GM19023 (cell line): Measurements from ENCODE around the gene OR10T2.
"Not testable (repeated sequence)": the region's sequence is repeated elsewhere in the genome, so short reads cannot be mapped to it uniquely, and the experiment has no call there.

ENCODE experiments used
- ATAC-seq: cut with Tn5 transposase; IDR thresholded peaks from one replicate; pipeline ENCODE4 v1.9.1; 2021; ENCODE audit warnings: mild to moderate bottlenecking, moderate library complexity; ENCODE audit not compliant: unreplicated experiment

OR10T2 gene

GRCh38 chr1:158357441-158357840, 41.8 kb downstream of the OR10T2 start:
- ATAC-seq: no peak

DNA sequence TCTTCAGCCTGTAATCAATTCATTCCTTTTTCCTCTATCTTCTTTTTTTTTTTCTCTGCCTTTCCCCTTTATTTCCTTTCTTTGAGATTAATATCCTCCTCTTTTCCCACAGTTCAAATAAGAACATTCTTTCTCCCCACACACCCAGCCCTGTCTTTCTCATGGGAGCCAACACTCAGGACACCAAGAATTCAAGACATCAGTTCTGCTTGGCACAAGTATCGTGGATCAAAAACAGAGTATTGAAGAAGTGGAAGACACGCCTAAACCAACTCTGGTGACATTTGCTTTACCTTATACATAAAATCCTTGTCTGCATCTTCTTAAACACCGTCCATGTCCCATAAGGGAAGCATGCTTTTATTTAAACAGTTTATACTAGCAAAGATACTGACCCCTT, 42.6 kb downstream of the OR10T2 start:
- ATAC-seq: no peak

DNA sequence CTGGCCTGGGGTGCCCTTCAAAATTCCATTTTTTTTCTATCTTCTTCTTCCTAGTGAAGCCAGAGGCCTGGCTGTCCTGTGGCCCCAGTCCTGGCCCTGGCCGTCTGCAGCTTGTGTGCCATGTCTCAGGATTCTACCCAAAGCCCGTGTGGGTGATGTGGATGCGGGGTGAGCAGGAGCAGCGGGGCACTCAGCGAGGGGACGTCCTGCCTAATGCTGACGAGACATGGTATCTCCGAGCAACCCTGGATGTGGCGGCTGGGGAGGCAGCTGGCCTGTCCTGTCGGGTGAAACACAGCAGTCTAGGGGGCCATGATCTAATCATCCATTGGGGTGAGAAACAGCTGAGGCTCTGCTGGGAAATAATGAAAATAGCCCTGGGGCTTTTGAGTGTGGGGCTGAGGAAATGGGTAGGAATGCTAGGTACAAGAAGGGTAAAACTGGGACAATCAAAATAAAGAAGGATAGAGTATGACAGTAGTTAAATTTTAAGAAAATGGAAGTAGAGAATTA, 43.4 kb downstream of the OR10T2 start:
- ATAC-seq: no peak

DNA sequence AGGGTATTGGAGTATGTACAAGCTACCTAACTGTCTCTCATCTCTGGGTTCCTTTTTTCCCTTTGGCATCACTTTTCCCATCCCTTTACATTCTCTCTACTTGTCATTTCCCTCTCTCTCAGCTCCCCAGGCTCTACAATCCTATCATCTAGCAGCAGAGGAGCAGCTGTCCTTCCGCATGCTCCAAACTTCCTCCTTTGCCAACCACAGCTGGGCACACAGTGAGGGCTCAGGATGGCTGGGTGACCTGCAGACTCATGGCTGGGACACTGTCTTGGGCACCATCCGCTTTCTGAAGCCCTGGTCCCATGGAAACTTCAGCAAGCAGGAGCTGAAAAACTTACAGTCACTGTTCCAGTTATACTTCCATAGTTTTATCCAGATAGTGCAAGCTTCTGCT, 45.0 kb downstream of the OR10T2 start:
- no peak for ATAC-seq

GRCh38 chr1:158353303-158354075, 45.8 kb downstream of the OR10T2 start, which contains the start of gene CD1E:
Gene CD1E (plus strand): TSS chr1:158353894. CDS start chr1:158353989, 95 bp downstream.
- no peak for ATAC-seq

DNA sequence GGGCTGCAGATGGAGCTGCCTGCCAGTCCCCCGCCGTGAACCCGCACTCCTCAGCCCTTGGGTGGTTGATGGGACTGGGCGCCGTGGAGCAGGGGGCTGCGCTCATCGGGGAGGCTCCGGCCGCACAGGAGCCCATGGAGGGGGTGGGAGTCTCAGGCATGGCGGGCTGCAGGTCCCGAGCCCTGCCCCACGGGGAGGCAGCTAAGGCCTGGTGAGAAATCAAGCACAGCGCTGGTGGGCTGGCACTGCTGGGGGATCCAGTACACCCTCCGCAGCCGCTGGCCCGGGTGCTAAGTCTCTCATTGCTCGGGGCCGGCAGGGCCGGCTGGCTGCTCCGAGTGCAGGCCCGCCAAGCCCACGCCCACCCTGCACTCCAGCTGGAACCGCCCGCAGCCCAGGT, 50.3 kb downstream of the OR10T2 start:
- not testable (repeated sequence) for ATAC-seq
